ENCODE results near the gene ATF6.
A peak's percentile ranks its signal among the peaks of the same experiment; 100 is the strongest.
"Not testable (repeated sequence)": the region's sequence is repeated elsewhere in the genome, so short reads cannot be mapped to it uniquely, and the experiment has no call there.

The ATF6 gene

GRCh38 chr1:161766102-161766981 is at the start of gene ATF6:
Gene ATF6, plus strand, starts transcription at chr1:161766320. Its CDS starts 41 bp downstream, at chr1:161766361.
- DNase-seq, result peak; percentile 87 to 91

DNA sequence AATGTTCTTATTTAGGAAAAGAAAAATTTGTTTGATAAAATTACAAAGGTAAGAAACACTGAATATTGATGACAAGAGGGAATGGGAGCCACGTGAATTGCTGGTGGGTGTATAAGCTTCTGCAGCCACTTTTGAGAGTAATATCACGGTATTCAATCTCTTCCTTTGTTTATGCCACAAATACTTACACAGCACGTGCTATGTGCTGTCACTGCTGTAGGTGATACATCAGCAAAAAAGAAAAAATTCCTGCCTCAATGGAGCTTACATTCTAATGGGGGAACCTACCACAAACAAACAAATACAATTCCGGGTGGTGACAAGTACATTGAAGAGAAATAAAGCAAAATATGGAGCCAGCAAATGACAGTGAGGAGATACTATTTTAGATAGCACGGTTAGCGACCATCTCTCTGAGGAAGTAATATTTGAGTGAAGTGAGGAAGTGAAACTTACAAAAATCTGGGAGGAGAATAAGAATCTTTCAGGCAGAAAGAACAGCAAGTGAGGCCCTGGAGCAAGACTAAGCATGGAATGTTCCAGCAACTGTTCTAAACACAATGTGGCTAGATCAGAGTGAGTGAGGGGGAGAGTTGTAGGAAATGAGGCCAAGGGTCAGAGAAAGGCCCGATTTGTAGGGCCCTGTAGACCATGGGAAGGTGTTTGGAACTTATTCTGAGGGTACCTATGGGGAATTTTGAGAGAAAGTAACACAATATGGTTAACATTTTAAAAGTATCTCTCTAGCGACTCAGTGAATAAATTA is 47.4 kb upstream of the ATF6 start:
- DNase-seq, result no peak

DNA sequence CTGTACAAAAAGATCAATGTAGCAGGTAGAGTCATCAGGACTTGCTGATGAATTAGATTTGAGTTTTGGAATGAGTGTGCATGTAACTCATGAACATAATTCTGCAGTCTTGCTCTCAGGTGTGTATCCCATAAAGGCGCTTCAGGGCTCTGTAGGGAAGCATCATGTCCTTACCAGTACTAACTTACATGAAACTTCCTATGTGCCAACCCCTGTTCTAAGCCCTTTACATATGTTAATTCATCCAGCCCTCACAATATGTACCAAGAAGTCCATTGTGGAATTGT is 46.9 kb upstream of the ATF6 start:
- no peak for DNase-seq

DNA sequence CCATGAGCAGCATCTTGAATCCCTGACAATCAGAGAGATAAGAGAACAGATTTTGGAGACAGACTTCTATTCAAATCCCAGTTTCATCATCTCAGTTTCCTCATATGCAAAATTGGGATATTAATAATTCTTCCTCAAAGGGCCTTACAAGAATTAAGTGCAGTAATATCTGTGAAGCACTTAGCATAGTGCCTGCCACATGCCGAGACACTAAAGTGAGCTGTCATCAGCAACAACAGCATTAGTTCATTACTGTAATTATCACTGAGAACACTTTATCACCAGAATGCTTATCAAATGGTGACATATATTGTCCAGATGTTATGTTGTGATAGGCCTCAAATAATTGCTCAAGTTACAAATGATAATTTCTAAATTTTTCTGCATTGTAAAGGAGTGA is 45.7 kb upstream of the ATF6 start:
- no peak for DNase-seq

GRCh38 chr1:161720956-161721737 is 45.0 kb upstream of the ATF6 start, which contains the start of gene FCRLB:
Gene FCRLB, plus strand, starts transcription at chr1:161721544. Its CDS starts 1,129 bp downstream, at chr1:161722673.
- DNase-seq, result no peak

- DNase-seq, result no peak
Observed at GRCh38 chr1:161721738-161722343, 44.3 kb upstream of the ATF6 start.

DNA sequence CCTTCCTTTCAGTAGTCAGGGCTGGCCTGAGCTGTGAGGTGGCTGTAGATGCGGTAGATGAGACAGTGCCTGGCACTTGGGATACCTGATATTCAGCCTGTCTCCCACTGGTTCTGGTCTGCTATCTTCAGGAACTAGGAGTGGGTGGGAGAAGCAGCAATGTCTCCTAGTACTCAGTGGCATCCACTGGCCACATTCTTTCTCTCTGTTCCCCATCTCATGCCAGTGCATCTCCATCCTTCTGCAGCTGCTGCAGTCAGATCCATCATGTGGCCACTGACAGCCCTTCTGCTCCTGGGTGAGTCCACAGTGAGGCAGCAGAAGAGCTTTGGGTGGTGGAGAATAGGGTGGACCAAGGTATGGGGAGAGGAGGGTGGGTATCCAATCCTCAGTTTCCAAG is 43.7 kb upstream of the ATF6 start:
- no peak for DNase-seq

- no peak for DNase-seq
Observed at GRCh38 chr1:161723459-161724141, 42.5 kb upstream of the ATF6 start.

DNA sequence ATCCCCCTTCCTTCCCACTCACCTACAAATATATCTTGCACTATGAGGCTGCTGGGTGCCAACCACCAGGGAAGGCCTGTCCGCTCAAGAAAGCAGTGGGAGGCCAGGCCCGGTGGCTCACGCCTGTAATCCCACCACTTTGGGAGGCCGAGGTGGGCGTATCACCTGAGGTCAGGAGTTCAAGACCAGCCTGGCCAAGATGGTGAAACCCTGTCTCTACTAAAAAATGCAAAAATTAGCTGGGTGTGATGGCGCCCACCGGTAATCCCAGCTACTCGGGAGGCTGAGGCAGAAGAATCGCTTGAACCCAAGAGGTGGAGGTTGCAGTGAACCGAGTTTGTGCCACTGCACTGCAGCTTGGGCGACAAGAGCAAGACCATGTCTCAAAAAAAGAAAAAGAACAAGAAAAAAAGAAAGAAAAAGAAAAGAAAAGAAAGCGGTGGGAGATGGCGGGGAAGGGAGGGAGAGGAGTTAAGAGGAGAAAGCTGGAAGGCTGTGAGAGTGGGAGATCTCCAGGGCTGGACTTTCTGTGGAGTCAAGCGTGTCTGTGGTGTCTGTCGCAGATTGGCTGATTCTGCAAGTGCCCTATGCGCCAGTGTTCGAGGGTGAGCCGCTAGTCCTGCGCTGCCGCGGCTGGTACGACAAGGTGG is 40.7 kb upstream of the ATF6 start:
- DNase-seq, result not testable (repeated sequence)

DNA sequence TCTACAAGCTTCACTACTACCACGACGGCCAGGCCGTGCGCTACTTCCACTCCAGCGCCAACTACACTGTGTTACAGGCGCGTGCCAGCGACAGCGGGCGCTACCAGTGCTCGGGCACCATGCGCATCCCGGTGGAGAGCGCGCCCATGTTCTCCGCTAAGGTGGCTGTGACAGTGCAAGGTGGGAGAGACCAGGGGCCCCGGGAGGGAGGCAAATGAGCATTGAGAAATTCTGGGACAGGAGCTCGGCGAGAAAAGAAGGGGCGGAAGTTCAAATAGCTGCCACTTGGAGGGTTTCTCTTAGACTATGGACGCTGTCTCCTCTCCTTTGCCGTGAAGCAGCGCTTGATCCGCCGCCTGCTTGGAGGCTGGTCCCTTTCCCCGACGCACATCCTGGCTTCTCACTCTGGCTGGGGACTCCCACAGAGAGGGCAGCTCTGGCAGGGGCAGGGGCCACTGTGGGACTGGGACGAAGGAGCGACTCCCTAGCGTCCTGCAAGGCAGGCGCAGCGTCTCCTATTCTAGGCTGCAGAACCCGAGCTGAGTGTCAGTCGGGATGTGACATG is 40.1 kb upstream of the ATF6 start:
- no peak for DNase-seq

DNA sequence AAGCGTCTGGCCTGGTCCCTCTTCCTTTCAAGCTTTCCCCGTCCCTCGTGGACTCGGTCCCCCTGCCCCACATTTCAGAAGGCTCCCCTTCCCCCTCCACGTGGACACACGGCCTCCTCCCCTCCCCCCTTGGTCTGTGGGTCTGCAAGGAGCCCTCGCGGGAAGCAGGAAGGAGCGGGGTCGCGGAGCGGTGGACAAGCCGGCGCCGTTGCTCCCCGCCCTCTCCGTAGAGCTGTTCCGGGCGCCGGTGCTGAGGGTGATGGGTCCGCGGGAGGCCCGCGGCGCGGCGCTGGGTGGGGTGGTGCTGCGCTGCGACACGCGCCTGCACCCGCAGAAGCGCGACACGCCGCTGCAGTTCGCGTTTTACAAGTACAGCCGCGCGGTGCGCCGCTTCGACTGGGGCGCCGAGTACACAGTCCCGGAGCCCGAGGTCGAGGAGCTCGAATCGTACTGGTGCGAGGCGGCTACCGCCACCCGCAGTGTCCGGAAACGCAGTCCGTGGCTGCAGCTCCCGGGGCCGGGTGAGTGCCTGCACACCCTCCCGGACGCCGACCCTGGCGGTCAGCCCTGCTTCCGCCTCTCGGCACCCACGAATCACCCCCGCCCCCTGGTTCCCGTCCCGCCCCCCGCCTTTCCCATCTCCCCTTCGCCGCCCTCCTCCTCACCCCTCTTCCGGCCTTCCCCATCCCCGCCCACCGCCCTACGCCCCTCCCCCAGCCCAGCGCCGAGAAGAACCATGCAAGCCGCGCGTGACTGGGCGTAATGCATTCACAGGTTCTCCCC is 39.5 kb upstream of the ATF6 start:
- DNase-seq, result no peak

GRCh38 chr1:161727256-161727924 is 38.7 kb upstream of the ATF6 start:
- no peak for DNase-seq

DNA sequence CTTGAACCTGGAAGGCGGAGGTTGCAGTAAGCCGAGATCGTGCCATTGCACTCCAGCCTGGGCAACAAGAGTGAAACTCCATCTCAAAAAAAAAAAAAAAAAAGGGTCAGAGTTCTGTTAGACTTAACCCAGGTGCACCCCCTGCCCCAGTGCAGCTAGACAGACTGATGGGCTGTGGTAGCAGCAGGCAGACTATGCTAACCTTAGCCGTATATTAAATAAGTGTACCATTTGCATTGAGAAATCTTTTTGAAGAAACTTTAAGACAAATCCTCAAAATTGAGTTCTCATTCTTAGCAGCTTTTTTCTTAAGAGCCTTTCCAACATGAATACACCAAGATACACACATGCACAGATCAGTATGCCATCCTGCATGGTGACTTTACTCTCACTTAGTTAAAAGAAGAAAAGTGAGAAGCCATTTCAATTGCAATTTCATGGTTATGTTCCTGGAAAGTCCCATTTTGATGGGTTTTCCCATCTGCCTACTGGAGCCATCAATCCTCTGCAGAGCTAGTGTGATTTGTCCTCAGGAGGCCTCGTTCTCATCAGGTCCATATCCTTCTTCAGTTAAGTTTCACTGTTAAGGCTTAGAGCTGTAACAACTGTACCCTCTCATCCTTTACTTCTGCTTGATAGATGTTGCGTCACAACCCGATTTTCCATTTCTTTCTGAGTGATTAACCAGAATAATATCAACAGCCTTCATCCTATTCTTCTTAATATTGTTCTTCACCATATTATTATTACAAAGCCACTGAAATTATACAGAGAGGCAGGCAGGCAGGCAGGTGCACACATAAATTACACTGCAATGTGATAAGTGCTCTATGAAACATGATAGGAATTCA is 37.5 kb upstream of the ATF6 start:
- no peak for DNase-seq

DNA sequence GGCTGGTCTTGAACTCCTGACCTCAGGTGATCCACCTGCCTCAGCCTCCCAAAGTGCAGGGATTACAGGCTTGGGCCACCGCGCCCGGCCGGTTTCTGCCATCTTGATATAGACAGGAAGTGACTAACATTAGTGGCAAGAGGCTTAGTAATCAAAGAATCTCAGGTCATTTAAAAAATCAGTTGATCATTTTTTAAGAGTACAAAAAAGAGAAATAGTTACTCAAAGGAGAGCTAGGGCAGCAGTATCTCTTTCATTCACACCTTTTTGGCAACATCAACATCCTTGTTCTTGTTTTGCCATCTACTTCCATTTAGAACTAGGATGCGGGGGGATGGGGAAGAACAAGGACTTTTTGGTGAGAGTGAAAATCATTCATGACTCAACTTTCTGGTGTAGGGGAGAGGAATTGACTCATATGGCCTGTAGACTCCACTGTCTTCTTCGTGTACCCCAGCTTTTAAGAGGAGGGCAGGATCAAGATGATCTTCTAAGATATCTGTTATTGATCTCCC is 36.0 kb upstream of the ATF6 start:
- no peak for DNase-seq

DNA sequence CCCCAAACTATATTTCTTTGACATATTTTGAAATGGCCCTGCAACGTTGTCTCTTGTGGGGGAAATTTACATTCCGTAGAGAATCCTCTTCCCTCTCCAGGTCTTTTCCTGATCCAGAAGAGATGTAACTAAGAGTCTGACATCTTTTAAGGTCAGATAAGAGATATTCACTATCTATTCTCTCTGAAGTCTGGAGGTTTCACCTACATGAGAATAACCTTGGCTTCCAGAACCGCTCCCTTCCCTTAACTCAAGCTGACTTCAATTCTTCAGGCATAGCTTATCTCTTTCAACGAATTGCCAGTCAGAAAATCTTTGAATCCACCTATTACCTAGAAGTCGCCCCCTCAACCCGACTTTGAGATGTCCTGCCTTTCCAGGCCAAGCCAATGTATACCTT is 34.9 kb upstream of the ATF6 start:
- DNase-seq, result no peak

DNA sequence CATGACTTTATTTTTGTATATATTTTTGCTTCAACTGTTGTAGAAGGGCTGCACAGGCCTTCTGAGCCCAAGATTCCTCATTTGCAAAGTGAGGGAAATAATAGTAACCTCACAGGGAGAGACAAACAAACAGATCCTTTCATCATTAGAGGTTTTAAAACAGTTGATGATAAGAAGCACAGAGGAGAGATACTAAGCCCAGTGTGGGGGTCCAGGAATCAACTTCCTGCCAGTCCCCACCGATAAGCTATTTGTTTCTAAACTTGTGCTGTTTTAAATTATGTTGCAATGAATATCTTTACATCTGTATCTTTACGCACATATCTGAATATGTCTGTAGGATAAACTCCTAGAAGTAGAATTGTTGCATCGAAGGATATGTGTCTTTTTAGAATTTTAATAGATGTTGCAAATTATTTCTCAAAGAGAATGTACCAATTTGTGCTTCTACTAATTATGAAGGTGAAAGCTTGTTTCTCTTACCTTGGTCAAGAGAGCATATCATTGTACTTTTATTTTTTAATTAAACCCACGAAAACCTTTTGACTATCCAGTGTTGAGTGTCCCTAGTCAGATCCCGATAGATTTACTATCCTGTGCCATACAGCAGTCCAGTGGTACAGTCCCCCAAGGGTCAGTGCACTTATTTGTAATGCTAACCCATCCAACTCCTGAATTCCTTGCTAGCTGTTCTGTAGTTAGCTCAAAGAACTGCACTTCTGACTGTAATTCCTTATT is 34.0 kb upstream of the ATF6 start:
- no peak for DNase-seq

- DNase-seq, result no peak
Observed at GRCh38 chr1:161733526-161733925, 32.6 kb upstream of the ATF6 start.

DNA sequence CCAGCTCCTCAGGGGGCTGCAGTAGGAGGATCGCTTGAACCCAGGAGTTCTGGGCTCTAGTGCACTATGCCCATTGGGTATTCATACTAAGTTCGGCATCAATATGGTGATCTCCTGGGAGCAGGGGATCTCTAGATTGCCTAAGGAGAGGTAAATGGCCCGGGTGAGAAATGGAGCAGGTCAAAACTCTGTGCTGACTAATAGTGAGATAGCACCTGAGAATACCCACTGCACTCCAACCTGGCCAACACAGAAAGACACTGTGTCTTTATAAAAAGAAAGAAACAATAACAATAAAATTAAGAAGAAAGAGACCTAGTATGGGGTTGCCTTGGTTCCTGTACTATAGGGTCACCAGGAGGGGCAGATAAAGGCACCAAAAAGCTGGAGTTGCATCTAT is 30.3 kb upstream of the ATF6 start:
- no peak for DNase-seq
